ENCODE data around the gene UGT1A9.

DNA sequence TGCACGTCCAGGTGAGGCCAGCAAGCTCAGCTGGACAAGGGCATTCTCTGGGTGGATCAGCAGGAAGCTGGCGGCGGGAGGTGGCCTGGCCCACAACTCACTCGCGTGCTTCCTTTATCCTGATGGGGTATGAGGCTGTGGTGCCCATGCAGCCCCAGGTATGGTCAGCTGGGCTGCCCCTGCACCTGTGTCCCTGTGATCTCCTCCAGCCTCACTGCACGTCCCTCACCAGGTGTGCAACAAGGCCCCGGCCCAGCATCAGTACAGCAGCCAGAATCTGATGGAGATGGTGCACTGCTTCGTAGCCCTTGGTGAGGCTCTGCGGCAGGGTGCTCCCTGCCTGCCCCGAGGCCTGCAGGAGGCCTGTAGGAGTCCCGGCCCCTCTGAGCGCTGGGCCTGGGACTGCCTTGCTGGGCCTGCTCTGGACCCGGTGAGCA lies 124.1 kb downstream of the UGT1A9 start:
- TF ChIP-seq, protein P1, sequence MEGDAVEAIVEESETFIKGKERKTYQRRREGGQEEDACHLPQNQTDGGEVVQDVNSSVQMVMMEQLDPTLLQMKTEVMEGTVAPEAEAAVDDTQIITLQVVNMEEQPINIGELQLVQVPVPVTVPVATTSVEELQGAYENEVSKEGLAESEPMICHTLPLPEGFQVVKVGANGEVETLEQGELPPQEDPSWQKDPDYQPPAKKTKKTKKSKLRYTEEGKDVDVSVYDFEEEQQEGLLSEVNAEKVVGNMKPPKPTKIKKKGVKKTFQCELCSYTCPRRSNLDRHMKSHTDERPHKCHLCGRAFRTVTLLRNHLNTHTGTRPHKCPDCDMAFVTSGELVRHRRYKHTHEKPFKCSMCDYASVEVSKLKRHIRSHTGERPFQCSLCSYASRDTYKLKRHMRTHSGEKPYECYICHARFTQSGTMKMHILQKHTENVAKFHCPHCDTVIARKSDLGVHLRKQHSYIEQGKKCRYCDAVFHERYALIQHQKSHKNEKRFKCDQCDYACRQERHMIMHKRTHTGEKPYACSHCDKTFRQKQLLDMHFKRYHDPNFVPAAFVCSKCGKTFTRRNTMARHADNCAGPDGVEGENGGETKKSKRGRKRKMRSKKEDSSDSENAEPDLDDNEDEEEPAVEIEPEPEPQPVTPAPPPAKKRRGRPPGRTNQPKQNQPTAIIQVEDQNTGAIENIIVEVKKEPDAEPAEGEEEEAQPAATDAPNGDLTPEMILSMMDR (IDR thresholded peaks at IDR 0.05) = no peak
- TF ChIP-seq POLR2A (IDR thresholded peaks at IDR 0.05) (no peak), EP300 (IDR thresholded peaks at IDR 0.05) (no peak)
